Fibroblast of lung (primary cell): ENCODE measurements around the gene SYS1.

Experiments used
- EZH2 ChIP-seq: IDR thresholded peaks from 2 replicates; pipeline ENCODE4 v1.5.1; 2012; ENCODE audit warnings: low read length, control low read depth, mild to moderate bottlenecking; ENCODE audit errors: missing control alignments
- TF ChIP-seq, protein P1 (sequence below), 2 donors: IDR thresholded peaks in 1 of 2; conservative IDR thresholded peaks in 1 of 2; 1 replicate in 1 of 2; 2 replicates in 1 of 2; pipeline ENCODE4 v1.5.1; 2011 to 2012; ENCODE audit warnings: low read length in 2 of 2, control low read depth in 1 of 2, inconsistent platforms in 1 of 2, low read depth in 1 of 2, mild to moderate bottlenecking in 1 of 2

DNA sequence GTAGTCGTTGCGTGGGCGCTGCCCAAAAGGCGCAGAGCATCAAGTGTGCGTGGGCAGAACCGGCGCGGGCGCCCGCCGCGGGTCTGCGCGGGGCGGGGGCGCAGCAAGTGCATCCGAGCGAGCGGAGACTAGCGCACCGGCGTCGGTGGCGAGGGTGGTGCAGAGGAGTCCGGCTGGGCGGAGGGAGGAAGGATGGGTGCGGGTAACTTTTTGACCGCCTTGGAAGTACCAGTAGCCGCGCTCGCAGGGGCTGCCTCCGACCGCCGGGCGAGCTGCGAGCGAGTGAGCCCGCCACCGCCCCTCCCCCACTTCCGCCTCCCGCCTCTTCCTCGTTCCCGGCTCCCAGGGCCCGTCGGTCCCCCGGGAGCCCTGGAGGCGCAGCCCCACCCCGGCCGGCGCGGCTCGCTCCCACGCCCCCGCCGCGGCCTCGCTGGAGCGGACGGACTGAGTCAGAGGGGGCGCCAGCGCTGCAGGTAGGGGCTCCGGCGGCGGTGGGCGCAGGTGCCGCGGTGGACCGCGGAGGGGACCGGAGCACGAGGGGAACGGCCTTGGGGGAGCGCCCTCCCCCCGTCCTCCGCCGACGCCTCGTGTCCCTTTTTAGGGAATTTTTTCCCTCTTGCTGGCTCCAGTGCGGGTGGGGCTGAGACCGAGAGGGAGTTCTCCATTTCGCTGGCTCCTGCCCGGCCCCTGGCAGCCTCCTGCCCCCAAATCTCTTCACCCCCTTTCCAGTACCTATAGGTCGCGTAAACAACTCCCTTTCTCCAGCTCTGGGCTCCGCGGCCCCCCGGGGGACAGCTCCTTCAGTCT lies 43.5 kb downstream of the SYS1 start:
- no peak for TF ChIP-seq EZH2
- TF ChIP-seq, protein P1, sequence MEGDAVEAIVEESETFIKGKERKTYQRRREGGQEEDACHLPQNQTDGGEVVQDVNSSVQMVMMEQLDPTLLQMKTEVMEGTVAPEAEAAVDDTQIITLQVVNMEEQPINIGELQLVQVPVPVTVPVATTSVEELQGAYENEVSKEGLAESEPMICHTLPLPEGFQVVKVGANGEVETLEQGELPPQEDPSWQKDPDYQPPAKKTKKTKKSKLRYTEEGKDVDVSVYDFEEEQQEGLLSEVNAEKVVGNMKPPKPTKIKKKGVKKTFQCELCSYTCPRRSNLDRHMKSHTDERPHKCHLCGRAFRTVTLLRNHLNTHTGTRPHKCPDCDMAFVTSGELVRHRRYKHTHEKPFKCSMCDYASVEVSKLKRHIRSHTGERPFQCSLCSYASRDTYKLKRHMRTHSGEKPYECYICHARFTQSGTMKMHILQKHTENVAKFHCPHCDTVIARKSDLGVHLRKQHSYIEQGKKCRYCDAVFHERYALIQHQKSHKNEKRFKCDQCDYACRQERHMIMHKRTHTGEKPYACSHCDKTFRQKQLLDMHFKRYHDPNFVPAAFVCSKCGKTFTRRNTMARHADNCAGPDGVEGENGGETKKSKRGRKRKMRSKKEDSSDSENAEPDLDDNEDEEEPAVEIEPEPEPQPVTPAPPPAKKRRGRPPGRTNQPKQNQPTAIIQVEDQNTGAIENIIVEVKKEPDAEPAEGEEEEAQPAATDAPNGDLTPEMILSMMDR (conservative IDR thresholded peaks at IDR 0.05 in 1 of 2, IDR thresholded peaks at IDR 0.05 in 1 of 2; ENCODE audit: low read depth in 1 of 2, low read length in 2 of 2), result no peak
